ENCODE data around the gene CD81. TPM values are rescaled to one million over a fixed set of nuclear protein-coding genes. Genes with fewer than 3 reads are reported as not detected.

Gene CD81
- total RNA-seq, 1 experiment from 2014 or later = 296 TPM

- ATAC-seq (no peak), DNase-seq (ENCODE audit: low read depth, low spot score) (no peak)
- POLR2A ChIA-PET = no interaction called here
- no peak overlapping the region for H3K9ac ChIP-seq (ENCODE audit: low read length)
- H3K4me2 ChIP-seq (ENCODE audit: low read length) = no peak overlapping the region
- H4K20me1 ChIP-seq (ENCODE audit: insufficient read depth) = no peaks in the 10 kb centered on the region
- TF ChIP-seq CTCF (IDR thresholded peaks at IDR 0.05 in 2 of 3, conservative IDR thresholded peaks at IDR 0.05 in 1 of 3; ENCODE audit: borderline replicate concordance in 1 of 3, insufficient read depth in 1 of 3, low read depth in 2 of 3, low read length in 2 of 3) = no peak
- TF ChIP-seq SIN3A (IDR thresholded peaks at IDR 0.05; ENCODE audit: low read depth) = no peak
- no peak for TF ChIP-seq EZH2 (IDR thresholded peaks at IDR 0.05)
- no peak for TF ChIP-seq SP1 (IDR thresholded peaks at IDR 0.05; ENCODE audit: low read depth)
- no peak for TF ChIP-seq EGR1 (IDR thresholded peaks at IDR 0.05; ENCODE audit: low read depth)
- TF ChIP-seq, protein P1, sequence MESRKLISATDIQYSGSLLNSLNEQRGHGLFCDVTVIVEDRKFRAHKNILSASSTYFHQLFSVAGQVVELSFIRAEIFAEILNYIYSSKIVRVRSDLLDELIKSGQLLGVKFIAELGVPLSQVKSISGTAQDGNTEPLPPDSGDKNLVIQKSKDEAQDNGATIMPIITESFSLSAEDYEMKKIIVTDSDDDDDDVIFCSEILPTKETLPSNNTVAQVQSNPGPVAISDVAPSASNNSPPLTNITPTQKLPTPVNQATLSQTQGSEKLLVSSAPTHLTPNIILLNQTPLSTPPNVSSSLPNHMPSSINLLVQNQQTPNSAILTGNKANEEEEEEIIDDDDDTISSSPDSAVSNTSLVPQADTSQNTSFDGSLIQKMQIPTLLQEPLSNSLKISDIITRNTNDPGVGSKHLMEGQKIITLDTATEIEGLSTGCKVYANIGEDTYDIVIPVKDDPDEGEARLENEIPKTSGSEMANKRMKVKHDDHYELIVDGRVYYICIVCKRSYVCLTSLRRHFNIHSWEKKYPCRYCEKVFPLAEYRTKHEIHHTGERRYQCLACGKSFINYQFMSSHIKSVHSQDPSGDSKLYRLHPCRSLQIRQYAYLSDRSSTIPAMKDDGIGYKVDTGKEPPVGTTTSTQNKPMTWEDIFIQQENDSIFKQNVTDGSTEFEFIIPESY (IDR thresholded peaks at IDR 0.05; ENCODE audit: extremely low read depth, insufficient replicate concordance, low read length) = no peak
- no peak for TF ChIP-seq TCF7L2 (IDR thresholded peaks at IDR 0.05; ENCODE audit: borderline replicate concordance, extremely low read depth, insufficient read depth, insufficient read length)
- no peak for TF ChIP-seq POLR2AphosphoS5 (IDR thresholded peaks at IDR 0.05; ENCODE audit: low read depth, low read length)
- TF ChIP-seq FOSL1 (IDR thresholded peaks at IDR 0.05; ENCODE audit: low read depth) = no peak
- TF ChIP-seq, protein P2, sequence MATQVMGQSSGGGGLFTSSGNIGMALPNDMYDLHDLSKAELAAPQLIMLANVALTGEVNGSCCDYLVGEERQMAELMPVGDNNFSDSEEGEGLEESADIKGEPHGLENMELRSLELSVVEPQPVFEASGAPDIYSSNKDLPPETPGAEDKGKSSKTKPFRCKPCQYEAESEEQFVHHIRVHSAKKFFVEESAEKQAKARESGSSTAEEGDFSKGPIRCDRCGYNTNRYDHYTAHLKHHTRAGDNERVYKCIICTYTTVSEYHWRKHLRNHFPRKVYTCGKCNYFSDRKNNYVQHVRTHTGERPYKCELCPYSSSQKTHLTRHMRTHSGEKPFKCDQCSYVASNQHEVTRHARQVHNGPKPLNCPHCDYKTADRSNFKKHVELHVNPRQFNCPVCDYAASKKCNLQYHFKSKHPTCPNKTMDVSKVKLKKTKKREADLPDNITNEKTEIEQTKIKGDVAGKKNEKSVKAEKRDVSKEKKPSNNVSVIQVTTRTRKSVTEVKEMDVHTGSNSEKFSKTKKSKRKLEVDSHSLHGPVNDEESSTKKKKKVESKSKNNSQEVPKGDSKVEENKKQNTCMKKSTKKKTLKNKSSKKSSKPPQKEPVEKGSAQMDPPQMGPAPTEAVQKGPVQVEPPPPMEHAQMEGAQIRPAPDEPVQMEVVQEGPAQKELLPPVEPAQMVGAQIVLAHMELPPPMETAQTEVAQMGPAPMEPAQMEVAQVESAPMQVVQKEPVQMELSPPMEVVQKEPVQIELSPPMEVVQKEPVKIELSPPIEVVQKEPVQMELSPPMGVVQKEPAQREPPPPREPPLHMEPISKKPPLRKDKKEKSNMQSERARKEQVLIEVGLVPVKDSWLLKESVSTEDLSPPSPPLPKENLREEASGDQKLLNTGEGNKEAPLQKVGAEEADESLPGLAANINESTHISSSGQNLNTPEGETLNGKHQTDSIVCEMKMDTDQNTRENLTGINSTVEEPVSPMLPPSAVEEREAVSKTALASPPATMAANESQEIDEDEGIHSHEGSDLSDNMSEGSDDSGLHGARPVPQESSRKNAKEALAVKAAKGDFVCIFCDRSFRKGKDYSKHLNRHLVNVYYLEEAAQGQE (IDR thresholded peaks at IDR 0.05; ENCODE audit: low read depth) = no peak
- TF ChIP-seq CEBPB (IDR thresholded peaks at IDR 0.05; ENCODE audit: low read depth) = no peak
- TF ChIP-seq CBX3 (IDR thresholded peaks at IDR 0.05; ENCODE audit: low read depth) = no peak
- no peak for TF ChIP-seq POLR2A (IDR thresholded peaks at IDR 0.05; ENCODE audit: borderline replicate concordance, extremely low read depth, insufficient read depth, insufficient read length)
- TF ChIP-seq SRF (IDR thresholded peaks at IDR 0.05; ENCODE audit: low read depth) = no peak
- TF ChIP-seq, protein P3, sequence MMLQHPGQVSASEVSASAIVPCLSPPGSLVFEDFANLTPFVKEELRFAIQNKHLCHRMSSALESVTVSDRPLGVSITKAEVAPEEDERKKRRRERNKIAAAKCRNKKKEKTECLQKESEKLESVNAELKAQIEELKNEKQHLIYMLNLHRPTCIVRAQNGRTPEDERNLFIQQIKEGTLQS (IDR thresholded peaks at IDR 0.05) = no peak
- TF ChIP-seq ZNF274 (IDR thresholded peaks at IDR 0.05; ENCODE audit: low read depth, low read length) = no peak
- no peak for TF ChIP-seq ZFX (IDR thresholded peaks at IDR 0.05)
- TF ChIP-seq, protein P4, sequence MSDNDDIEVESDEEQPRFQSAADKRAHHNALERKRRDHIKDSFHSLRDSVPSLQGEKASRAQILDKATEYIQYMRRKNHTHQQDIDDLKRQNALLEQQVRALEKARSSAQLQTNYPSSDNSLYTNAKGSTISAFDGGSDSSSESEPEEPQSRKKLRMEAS (IDR thresholded peaks at IDR 0.05) = no peak
- TF ChIP-seq YY1 (IDR thresholded peaks at IDR 0.05; ENCODE audit: extremely low read depth, insufficient replicate concordance, low read depth, low read length) = no peak
- RAD21 ChIA-PET (ENCODE audit: low non-redundant PET in 1 of 2, low total read pairs in 2 of 2, uncharacterized antibody in 2 of 2, unreplicated experiment in 2 of 2) = no interaction called here
- H3K79me2 ChIP-seq (ENCODE audit: insufficient read depth, low read length) = no peaks in the 10 kb centered on the region
- no peaks in the 10 kb centered on the region for H3K36me3 ChIP-seq (ENCODE audit: control insufficient read depth in 1 of 2, insufficient read depth in 2 of 2, low read length in 2 of 2)
- no peaks in the 10 kb centered on the region for H3K9me2 ChIP-seq (ENCODE audit: insufficient read depth)
- no peak overlapping the region for H3K4me3 ChIP-seq (replicated peaks in 1 of 2; ENCODE audit: low read depth in 1 of 2, low read length in 2 of 2)
- H3K4me1 ChIP-seq (ENCODE audit: control insufficient read depth in 1 of 2, insufficient read depth in 2 of 2, low read length in 2 of 2) = peaks cover 0 to under 1% of the 10 kb centered on the region in 2 experiments; a peak in 1 of 4 replicates
- intact Hi-C loops (cut with micrococcal nuclease) = no loop called here
- H3K27me3 ChIP-seq (ENCODE audit: insufficient read depth, low read length) = peaks cover 3% of the 10 kb centered on the region; the same call in 1 of the 2 replicates
- H3K27ac ChIP-seq (ENCODE audit: low read depth, low read length) = no peak overlapping the region
- H2AFZ ChIP-seq (ENCODE audit: low read depth, low read length, poor library complexity, severe bottlenecking) = no peak overlapping the region
- no peaks in the 10 kb centered on the region for H3K9me3 ChIP-seq (ENCODE audit: control insufficient read depth in 1 of 2, insufficient read depth in 1 of 2, low read depth in 1 of 2, low read length in 2 of 2)
- BruUV-seq (replicated peaks) = no TSS peak
- CTCF ChIA-PET = no interaction called here
Observed at GRCh38 chr11:2355000-2355644, 22.0 kb upstream of the CD81 start.

Measured in HCT116 (cell line).